ENCODE measurements around the gene FHIT.

Gene FHIT

GRCh38 chr3:60809857-60810610 is 441.2 kb downstream of the FHIT start:
- no peak for DNase-seq

- DNase-seq, result no peak
Measured at GRCh38 chr3:60803216-60804173, 447.8 kb downstream of the FHIT start.

- no peak for DNase-seq
Measured at GRCh38 chr3:60801307-60801706, 449.9 kb downstream of the FHIT start.

GRCh38 chr3:60798456-60798855 is 452.8 kb downstream of the FHIT start:
- DNase-seq, result no peak

GRCh38 chr3:60792249-60792852 is 458.9 kb downstream of the FHIT start:
- DNase-seq, result no peak

- DNase-seq, result no peak
Measured at GRCh38 chr3:60788185-60788584, 463.1 kb downstream of the FHIT start.

- no peak for DNase-seq
Measured at GRCh38 chr3:60781935-60782334, 469.3 kb downstream of the FHIT start.

- DNase-seq, result no peak
Measured at GRCh38 chr3:60779637-60780036, 471.6 kb downstream of the FHIT start.

GRCh38 chr3:60775985-60776384 is 475.3 kb downstream of the FHIT start:
- no peak for DNase-seq

- no peak for DNase-seq
Measured at GRCh38 chr3:60774617-60775016, 476.6 kb downstream of the FHIT start.

- DNase-seq, result no peak
Measured at GRCh38 chr3:60772584-60772983, 478.7 kb downstream of the FHIT start.

- no peak for DNase-seq
Measured at GRCh38 chr3:60771766-60772165, 479.5 kb downstream of the FHIT start.

- no peak for DNase-seq
Measured at GRCh38 chr3:60770532-60770931, 480.7 kb downstream of the FHIT start.

- DNase-seq, result no peak
Measured at GRCh38 chr3:60767536-60767935, 483.7 kb downstream of the FHIT start.

GRCh38 chr3:60765776-60766175 is 485.5 kb downstream of the FHIT start:
- no peak for DNase-seq

- no peak for DNase-seq
Measured at GRCh38 chr3:60764870-60765269, 486.4 kb downstream of the FHIT start.

- no peak for DNase-seq
Measured at GRCh38 chr3:60760145-60760544, 491.1 kb downstream of the FHIT start.

- no peak for DNase-seq
Measured at GRCh38 chr3:60759439-60759838, 491.8 kb downstream of the FHIT start.

GRCh38 chr3:60758831-60759230 is 492.4 kb downstream of the FHIT start:
- no peak for DNase-seq

- DNase-seq, result peak in 1 of 2 donors; percentile 80
Measured at GRCh38 chr3:60758171-60758570, 493.1 kb downstream of the FHIT start.

- no peak for DNase-seq
Measured at GRCh38 chr3:60757724-60758123, 493.5 kb downstream of the FHIT start.

GRCh38 chr3:60756241-60757030 is 494.8 kb downstream of the FHIT start:
- DNase-seq, result no peak

- no peak for DNase-seq
Measured at GRCh38 chr3:60755094-60755493, 496.2 kb downstream of the FHIT start.
